ENCODE data around the gene UST.

UST gene

DNA sequence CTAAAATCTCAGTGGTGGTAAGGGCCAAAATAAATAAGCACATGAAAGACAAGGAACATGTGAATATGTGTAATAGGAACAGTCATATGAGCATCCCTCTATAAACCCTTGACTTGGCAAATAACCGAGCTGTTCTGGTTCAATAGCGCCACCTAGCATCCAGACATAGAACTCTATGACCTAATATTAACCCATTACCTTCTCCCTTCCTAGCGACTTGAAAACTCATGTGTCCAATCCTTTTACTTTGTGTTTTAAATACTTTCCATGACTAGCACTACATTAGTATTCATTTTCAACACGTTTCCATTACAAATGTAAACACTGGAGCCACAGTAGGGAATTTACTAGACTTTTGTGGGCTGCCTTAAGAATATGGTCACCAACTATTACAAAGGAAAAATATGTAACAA is 279.7 kb downstream of the UST start:
- Histone ChIP-seq H3K27ac (ENCODE audit: low read depth, low read length) (no peak overlapping the region), H3K23ac (ENCODE audit: low read length) (no peak overlapping the region), H3K79me2 (ENCODE audit: control insufficient read depth, insufficient read depth, low read length) (no peaks in the 10 kb centered on the region), H3K18ac (ENCODE audit: low read length) (no peak overlapping the region), H3K56ac (ENCODE audit: low read length) (no peak overlapping the region), H2BK15ac (replicated peaks; ENCODE audit: low read depth) (no peak overlapping the region), H3K27me3 (ENCODE audit: insufficient read depth, low read length, poor library complexity) (no peaks in the 10 kb centered on the region), H3K79me1 (ENCODE audit: low read length) (no peaks in the 10 kb centered on the region), H3K4me3 (ENCODE audit: low read length) (no peak overlapping the region), H2BK5ac (ENCODE audit: low read length) (no peak overlapping the region), H2BK120ac (ENCODE audit: low read depth, low read length) (no peak overlapping the region), H3K4me1 (ENCODE audit: control insufficient read depth, low read depth, low read length) (no peaks in the 10 kb centered on the region), H3K4me2 (ENCODE audit: low read length) (no peak overlapping the region), H4K5ac (ENCODE audit: low read length) (no peak overlapping the region), H2AK5ac (ENCODE audit: low read length) (no peak overlapping the region), H3K4ac (ENCODE audit: low read depth, low read length) (no peak overlapping the region), H3K36me3 (ENCODE audit: control insufficient read depth, insufficient read depth, low read length) (no peaks in the 10 kb centered on the region), H4K8ac (ENCODE audit: low read depth, low read length) (no peak overlapping the region), H3K9ac (ENCODE audit: low read length) (no peak overlapping the region)
- WGBS (ENCODE audit: extremely low coverage, insufficient coverage, low lambda C conversion rate): no CpG with 5 or more reads among the region's 4 CpGs
- peak; percentile 79 for DNase-seq

DNA sequence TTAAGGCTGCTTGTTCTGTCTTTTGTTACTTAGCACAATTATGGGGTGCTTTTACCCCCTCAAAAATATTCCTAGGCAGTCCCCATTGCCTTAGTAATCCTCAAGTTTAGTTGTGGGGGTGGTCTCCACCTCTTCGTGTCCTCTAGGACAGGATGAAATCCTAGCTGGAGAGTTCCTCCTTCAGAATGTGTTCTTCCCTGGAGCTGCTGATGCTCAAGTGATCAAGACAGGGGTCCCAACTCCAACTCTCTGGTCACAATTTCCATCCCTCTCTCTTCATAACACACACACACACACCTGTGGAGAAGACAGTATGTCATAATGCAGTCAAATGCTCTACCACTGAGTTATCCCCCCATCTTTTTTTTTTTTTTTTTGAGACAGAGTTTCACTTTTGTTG is 280.7 kb downstream of the UST start:
- Histone ChIP-seq H3K4me1 (ENCODE audit: control insufficient read depth, low read depth, low read length) (no peaks in the 10 kb centered on the region), H3K18ac (ENCODE audit: low read length) (no peak overlapping the region), H3K36me3 (ENCODE audit: control insufficient read depth, insufficient read depth, low read length) (no peaks in the 10 kb centered on the region), H4K5ac (ENCODE audit: low read length) (no peak overlapping the region), H3K23ac (ENCODE audit: low read length) (no peak overlapping the region), H3K79me1 (ENCODE audit: low read length) (no peaks in the 10 kb centered on the region), H3K4me3 (ENCODE audit: low read length) (no peak overlapping the region), H3K56ac (ENCODE audit: low read length) (no peak overlapping the region), H2AK5ac (ENCODE audit: low read length) (no peak overlapping the region), H2BK5ac (ENCODE audit: low read length) (no peak overlapping the region), H3K79me2 (ENCODE audit: control insufficient read depth, insufficient read depth, low read length) (no peaks in the 10 kb centered on the region), H3K4ac (ENCODE audit: low read depth, low read length) (no peak overlapping the region), H2BK120ac (ENCODE audit: low read depth, low read length) (no peak overlapping the region), H3K27me3 (ENCODE audit: insufficient read depth, low read length, poor library complexity) (no peaks in the 10 kb centered on the region), H4K8ac (ENCODE audit: low read depth, low read length) (no peak overlapping the region), H3K9ac (ENCODE audit: low read length) (no peak overlapping the region), H2BK15ac (replicated peaks; ENCODE audit: low read depth) (no peak overlapping the region), H3K4me2 (ENCODE audit: low read length) (no peak overlapping the region), H3K27ac (ENCODE audit: low read depth, low read length) (no peak overlapping the region)
- WGBS (ENCODE audit: extremely low coverage, insufficient coverage, low lambda C conversion rate): no CpG with 5 or more reads among the region's 1 CpG
- DNase-seq: no peak

GRCh38 chr6:149028767-149029405 is 282.1 kb downstream of the UST start:
- no peak overlapping the region for H3K4ac ChIP-seq (ENCODE audit: low read depth, low read length)
- DNase-seq: peak; percentile 78
- H3K9ac ChIP-seq (ENCODE audit: low read length): no peak overlapping the region
- H3K23ac ChIP-seq (ENCODE audit: low read length): no peak overlapping the region
- H2BK15ac ChIP-seq (replicated peaks; ENCODE audit: low read depth): no peak overlapping the region
- H3K4me3 ChIP-seq (ENCODE audit: low read length): no peak overlapping the region
- no peak overlapping the region for H3K4me2 ChIP-seq (ENCODE audit: low read length)
- no CpG with 5 or more reads among the region's 6 CpGs for WGBS (ENCODE audit: extremely low coverage, insufficient coverage, low lambda C conversion rate)
- H3K18ac ChIP-seq (ENCODE audit: low read length): no peak overlapping the region
- H2BK5ac ChIP-seq (ENCODE audit: low read length): no peak overlapping the region
- no peaks in the 10 kb centered on the region for H3K4me1 ChIP-seq (ENCODE audit: control insufficient read depth, low read depth, low read length)
- H3K36me3 ChIP-seq (ENCODE audit: control insufficient read depth, insufficient read depth, low read length): no peaks in the 10 kb centered on the region
- H3K79me2 ChIP-seq (ENCODE audit: control insufficient read depth, insufficient read depth, low read length): no peaks in the 10 kb centered on the region
- H4K5ac ChIP-seq (ENCODE audit: low read length): no peak overlapping the region
- no peak overlapping the region for H3K27ac ChIP-seq (ENCODE audit: low read depth, low read length)
- H3K27me3 ChIP-seq (ENCODE audit: insufficient read depth, low read length, poor library complexity): no peaks in the 10 kb centered on the region
- H2AK5ac ChIP-seq (ENCODE audit: low read length): no peak overlapping the region
- H3K56ac ChIP-seq (ENCODE audit: low read length): no peak overlapping the region
- H4K8ac ChIP-seq (ENCODE audit: low read depth, low read length): no peak overlapping the region
- H2BK120ac ChIP-seq (ENCODE audit: low read depth, low read length): no peak overlapping the region
- no peaks in the 10 kb centered on the region for H3K79me1 ChIP-seq (ENCODE audit: low read length)

- no peaks in the 10 kb centered on the region for H3K79me1 ChIP-seq (ENCODE audit: low read length)
- H2AK5ac ChIP-seq (ENCODE audit: low read length): no peak overlapping the region
- H3K56ac ChIP-seq (ENCODE audit: low read length): no peak overlapping the region
- H3K36me3 ChIP-seq (ENCODE audit: control insufficient read depth, insufficient read depth, low read length): no peaks in the 10 kb centered on the region
- H3K18ac ChIP-seq (ENCODE audit: low read length): no peak overlapping the region
- no peak overlapping the region for H3K4me3 ChIP-seq (ENCODE audit: low read length)
- WGBS (ENCODE audit: extremely low coverage, insufficient coverage, low lambda C conversion rate): no CpG with 5 or more reads among the region's 4 CpGs
- DNase-seq: no peak
- H3K4ac ChIP-seq (ENCODE audit: low read depth, low read length): no peak overlapping the region
- no peak overlapping the region for H3K4me2 ChIP-seq (ENCODE audit: low read length)
- H4K5ac ChIP-seq (ENCODE audit: low read length): no peak overlapping the region
- no peak overlapping the region for H2BK15ac ChIP-seq (replicated peaks; ENCODE audit: low read depth)
- no peak overlapping the region for H3K9ac ChIP-seq (ENCODE audit: low read length)
- H3K27me3 ChIP-seq (ENCODE audit: insufficient read depth, low read length, poor library complexity): no peaks in the 10 kb centered on the region
- H3K79me2 ChIP-seq (ENCODE audit: control insufficient read depth, insufficient read depth, low read length): no peaks in the 10 kb centered on the region
- no peak overlapping the region for H3K23ac ChIP-seq (ENCODE audit: low read length)
- no peak overlapping the region for H2BK5ac ChIP-seq (ENCODE audit: low read length)
- H4K8ac ChIP-seq (ENCODE audit: low read depth, low read length): no peak overlapping the region
- no peak overlapping the region for H3K27ac ChIP-seq (ENCODE audit: low read depth, low read length)
- no peak overlapping the region for H2BK120ac ChIP-seq (ENCODE audit: low read depth, low read length)
- no peaks in the 10 kb centered on the region for H3K4me1 ChIP-seq (ENCODE audit: control insufficient read depth, low read depth, low read length)
These were observed 284.5 kb downstream of the UST start for GRCh38 chr6:149031201-149031858.

GRCh38 chr6:149031859-149032598 is 285.2 kb downstream of the UST start:
- Histone ChIP-seq H3K4me2 (ENCODE audit: low read length) (no peak overlapping the region), H4K8ac (ENCODE audit: low read depth, low read length) (no peak overlapping the region), H2BK15ac (replicated peaks; ENCODE audit: low read depth) (no peak overlapping the region), H3K4ac (ENCODE audit: low read depth, low read length) (no peak overlapping the region), H3K27me3 (ENCODE audit: insufficient read depth, low read length, poor library complexity) (no peaks in the 10 kb centered on the region), H2BK5ac (ENCODE audit: low read length) (no peak overlapping the region), H2BK120ac (ENCODE audit: low read depth, low read length) (no peak overlapping the region), H3K79me1 (ENCODE audit: low read length) (no peaks in the 10 kb centered on the region), H3K9ac (ENCODE audit: low read length) (no peak overlapping the region), H3K27ac (ENCODE audit: low read depth, low read length) (no peak overlapping the region), H4K5ac (ENCODE audit: low read length) (no peak overlapping the region), H3K36me3 (ENCODE audit: control insufficient read depth, insufficient read depth, low read length) (no peaks in the 10 kb centered on the region), H3K4me1 (ENCODE audit: control insufficient read depth, low read depth, low read length) (no peaks in the 10 kb centered on the region), H3K56ac (ENCODE audit: low read length) (no peak overlapping the region), H3K4me3 (ENCODE audit: low read length) (no peak overlapping the region), H3K79me2 (ENCODE audit: control insufficient read depth, insufficient read depth, low read length) (no peaks in the 10 kb centered on the region), H3K23ac (ENCODE audit: low read length) (no peak overlapping the region), H3K18ac (ENCODE audit: low read length) (no peak overlapping the region), H2AK5ac (ENCODE audit: low read length) (no peak overlapping the region)
- DNase-seq: no peak
- whole genome bisulfite sequencing (ENCODE audit: extremely low coverage, insufficient coverage, low lambda C conversion rate): no CpG with 5 or more reads among the region's 18 CpGs

Data from mesendoderm (in vitro differentiated cells).